PC-3 (cell line): ENCODE results near the gene APCDD1.

Experiments used
- CTCF ChIP-seq: fragments of 300-600 bp; sonication (generic); conservative IDR thresholded peaks from 2 replicates; pipeline ENCODE4 v1.5.1; 2017; ENCODE audit warnings: antibody characterized with exemption, low read depth, mild to moderate bottlenecking, low read length
- EZH2 ChIP-seq: fragments of 300-600 bp; sonication (generic); IDR thresholded peaks from one replicate; pipeline ENCODE4 v1.6.1; 2017; ENCODE audit warnings: antibody characterized with exemption, mild to moderate bottlenecking, low read length; ENCODE audit not compliant: unreplicated experiment

GRCh38 chr18:10437837-10438236, 16.6 kb upstream of the APCDD1 start:
- TF ChIP-seq EZH2 (no peak), CTCF (no peak)
